A549 treated with RU486 at 1 μM for 4 hours (cell line): ENCODE measurements around the gene CLCN7. TPM values are rescaled to one million over a fixed set of nuclear protein-coding genes. Genes with fewer than 3 reads are reported as not detected.

ENCODE experiments used
- total RNA-seq: library from RNA; stranded (reverse); fragments of 200-300 nt; extraction: Qiagen RNA extraction; gene quantifications from 5 replicates; pipeline ENCODE4 v1.2.3, GENCODE V29; 2022; ENCODE audit warnings: low read depth

The CLCN7 gene, protein sequence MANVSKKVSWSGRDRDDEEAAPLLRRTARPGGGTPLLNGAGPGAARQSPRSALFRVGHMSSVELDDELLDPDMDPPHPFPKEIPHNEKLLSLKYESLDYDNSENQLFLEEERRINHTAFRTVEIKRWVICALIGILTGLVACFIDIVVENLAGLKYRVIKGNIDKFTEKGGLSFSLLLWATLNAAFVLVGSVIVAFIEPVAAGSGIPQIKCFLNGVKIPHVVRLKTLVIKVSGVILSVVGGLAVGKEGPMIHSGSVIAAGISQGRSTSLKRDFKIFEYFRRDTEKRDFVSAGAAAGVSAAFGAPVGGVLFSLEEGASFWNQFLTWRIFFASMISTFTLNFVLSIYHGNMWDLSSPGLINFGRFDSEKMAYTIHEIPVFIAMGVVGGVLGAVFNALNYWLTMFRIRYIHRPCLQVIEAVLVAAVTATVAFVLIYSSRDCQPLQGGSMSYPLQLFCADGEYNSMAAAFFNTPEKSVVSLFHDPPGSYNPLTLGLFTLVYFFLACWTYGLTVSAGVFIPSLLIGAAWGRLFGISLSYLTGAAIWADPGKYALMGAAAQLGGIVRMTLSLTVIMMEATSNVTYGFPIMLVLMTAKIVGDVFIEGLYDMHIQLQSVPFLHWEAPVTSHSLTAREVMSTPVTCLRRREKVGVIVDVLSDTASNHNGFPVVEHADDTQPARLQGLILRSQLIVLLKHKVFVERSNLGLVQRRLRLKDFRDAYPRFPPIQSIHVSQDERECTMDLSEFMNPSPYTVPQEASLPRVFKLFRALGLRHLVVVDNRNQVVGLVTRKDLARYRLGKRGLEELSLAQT
- total RNA-seq = 54.7 to 83.5 TPM (median 74.9 TPM) in 5 replicates

DNA sequence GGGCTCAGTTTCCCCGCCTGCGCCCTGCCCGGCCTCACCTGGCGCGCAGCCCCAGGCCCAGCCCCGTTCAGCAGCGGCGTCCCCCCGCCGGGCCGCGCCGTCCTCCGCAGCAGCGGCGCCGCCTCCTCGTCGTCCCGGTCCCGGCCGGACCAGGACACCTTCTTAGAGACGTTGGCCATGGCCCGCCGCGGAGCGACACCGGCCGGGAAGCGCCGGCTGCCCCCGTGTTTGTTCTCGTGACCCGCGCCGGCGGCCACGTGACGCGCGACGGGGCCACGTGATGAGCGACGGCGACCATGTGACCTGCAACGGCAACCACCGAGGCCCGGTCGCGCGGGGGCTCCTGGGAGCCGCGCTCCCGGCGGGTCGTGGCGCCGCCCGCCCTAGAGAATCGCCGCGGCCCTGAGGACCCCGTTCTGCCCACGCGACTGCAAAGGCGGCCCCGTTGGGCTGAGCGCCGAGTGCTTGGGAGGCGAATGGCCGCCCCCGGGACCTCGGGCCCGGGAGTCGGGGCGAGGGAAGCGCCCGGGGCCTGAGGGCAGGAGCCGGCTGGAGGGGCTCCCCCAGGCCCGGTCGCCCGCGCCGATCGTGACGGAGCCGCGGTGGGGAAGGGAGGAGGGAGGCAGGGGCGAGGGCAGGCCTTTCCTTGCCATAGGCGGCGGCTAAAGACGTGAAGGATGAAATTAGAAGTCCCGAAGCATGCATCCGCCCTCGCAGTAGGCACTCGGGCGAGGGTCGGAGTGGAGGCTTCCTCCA is at the start of gene CLCN7:
Gene CLCN7 (minus strand): TSS at position 233 of the 756 bp plus-strand sequence. CDS start 54 bp downstream, at position 179.

DNA sequence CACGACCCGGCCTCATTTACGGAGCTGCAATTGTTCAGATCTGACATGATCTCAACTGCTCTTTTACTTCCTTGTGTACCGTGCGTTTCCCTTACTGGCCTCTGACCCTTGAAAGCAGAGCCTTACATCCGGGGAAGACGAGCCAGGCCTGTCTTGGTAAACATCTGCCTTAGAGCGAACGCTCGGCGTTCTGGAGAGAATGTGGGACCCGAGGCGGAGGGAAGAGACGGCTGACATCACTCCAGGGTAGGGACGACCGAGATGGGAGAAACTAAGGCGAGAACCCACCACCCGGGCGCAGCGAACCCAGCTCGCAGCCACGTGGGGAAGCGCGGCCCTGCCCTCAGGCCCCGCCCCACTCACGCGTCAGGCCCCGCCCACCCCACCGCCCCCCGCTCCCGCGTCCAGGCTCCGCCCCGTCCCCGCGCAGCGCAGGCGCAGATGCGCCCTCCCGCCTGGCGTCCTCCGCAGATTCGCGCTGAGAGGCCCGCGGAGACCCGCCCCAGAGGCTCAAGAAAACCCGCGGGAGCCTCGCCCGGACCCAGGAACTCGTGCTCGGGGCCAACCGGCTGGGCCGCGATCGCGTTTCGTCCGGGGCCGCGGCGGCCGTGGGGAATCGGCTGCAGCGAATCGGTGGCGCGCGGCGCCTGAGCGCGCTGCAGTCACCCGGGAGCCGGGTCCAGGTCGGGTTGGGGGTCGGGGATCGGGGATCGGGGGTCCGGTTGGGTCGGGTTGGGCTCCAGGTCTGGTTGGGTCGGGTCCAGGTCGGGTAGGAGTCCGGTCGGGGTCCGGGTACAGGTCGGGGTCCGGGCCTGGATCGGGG is 18.3 kb upstream of the CLCN7 start, which contains the start of gene TELO2:
Gene TELO2 (plus strand): TSS at position 438 of the 823 bp plus-strand sequence. CDS start 922 bp downstream, outside the sequence.

GRCh38 chr16:1488619-1489018 is 13.8 kb upstream of the CLCN7 start, which contains the start of gene PTX4:
Gene PTX4, minus strand, starts transcription at chr16:1488944. Its CDS starts 35 bp downstream, at chr16:1488909.

GRCh38 chr16:1443980-1444729 is 30.7 kb downstream of the CLCN7 start, which contains the start of gene CCDC154:
Gene CCDC154, minus strand, starts transcription at chr16:1444556. Its CDS starts 234 bp downstream, at chr16:1444322.

GRCh38 chr16:1430759-1431496 is 43.9 kb downstream of the CLCN7 start, which contains the start of gene PERCC1:
Gene PERCC1, plus strand, starts transcription at chr16:1431078. Its CDS starts 1,516 bp downstream, at chr16:1432594.

GRCh38 chr16:1414532-1415260 is 60.1 kb downstream of the CLCN7 start, which contains the start of gene UNKL:
Gene UNKL, minus strand, starts transcription at chr16:1414704. Its CDS starts 13 bp downstream, at chr16:1414691.

Other genes with a start within 250 kb of the CLCN7 start
- 0.14 TPM in 1 of 5 replicates, not detected in the others for gene TPSG1, start 249.8 kb downstream of the CLCN7 start, total RNA-seq
- gene TPSB2, start 244.8 kb downstream of the CLCN7 start, total RNA-seq = not detected in 5 replicates
- 0.21 TPM in 1 of 5 replicates, not detected in the others for gene TPSAB1, start 234.3 kb downstream of the CLCN7 start, total RNA-seq
- not detected in 5 replicates for gene TPSD1, start 219.0 kb downstream of the CLCN7 start, total RNA-seq
- gene UBE2I, start 165.4 kb downstream of the CLCN7 start, total RNA-seq = 162 to 245 TPM (median 176 TPM) in 5 replicates
- gene BAIAP3, start 141.4 kb downstream of the CLCN7 start, total RNA-seq = 0.90 to 1.2 TPM (median 0.99 TPM) in 5 replicates
- gene TSR3, start 123.2 kb downstream of the CLCN7 start, total RNA-seq = 56.5 to 98.9 TPM (median 94.1 TPM) in 5 replicates
- 22.0 to 35.1 TPM (median 34.2 TPM) in 5 replicates for gene GNPTG, start 123.1 kb downstream of the CLCN7 start, total RNA-seq
- 23.4 to 44.3 TPM (median 41.7 TPM) in 5 replicates for gene UNKL, start 60.3 kb downstream of the CLCN7 start, total RNA-seq
- 30.1 to 39.9 TPM (median 36.1 TPM) in 5 replicates for gene UQCC4, start 54.3 kb downstream of the CLCN7 start, total RNA-seq
- gene PERCC1, start 44.0 kb downstream of the CLCN7 start, total RNA-seq = not detected in 5 replicates
- 0.13 to 0.49 TPM (median 0.41 TPM) in 5 replicates for gene CCDC154, start 30.5 kb downstream of the CLCN7 start, total RNA-seq
- not detected in 5 replicates for gene PTX4, start 13.9 kb upstream of the CLCN7 start, total RNA-seq
- gene TELO2, start 18.3 kb upstream of the CLCN7 start, total RNA-seq = 26.4 to 46.2 TPM (median 38.6 TPM) in 5 replicates
- gene TMEM204, start 58.6 kb upstream of the CLCN7 start, total RNA-seq = not detected in 5 replicates
- gene IFT140, start 137.0 kb upstream of the CLCN7 start, total RNA-seq = 7.3 to 9.4 TPM (median 8.9 TPM) in 5 replicates
- gene CRAMP1, start 137.3 kb upstream of the CLCN7 start, total RNA-seq = 12.1 to 16.1 TPM (median 14.5 TPM) in 5 replicates
- 161 to 209 TPM (median 164 TPM) in 5 replicates for gene JPT2, start 203.3 kb upstream of the CLCN7 start, total RNA-seq
- 33.5 to 60.3 TPM (median 44.8 TPM) in 5 replicates for gene MAPK8IP3, start 231.2 kb upstream of the CLCN7 start, total RNA-seq